ENCODE measurements around the gene FYN. TPM values are rescaled to one million over a fixed set of nuclear protein-coding genes. Genes with fewer than 3 reads are reported as not detected.

Gene FYN
- total and polyA plus RNA-seq, 2 of the 8 experiments (the other 6 are each of a cell fraction or from before 2014, with no cell fraction given), result 46.8 to 97.2 TPM

GRCh38 chr6:111730864-111731263, 142.4 kb downstream of the FYN start (continued):
- TF ChIP-seq ATF3 (IDR thresholded peaks at IDR 0.05; ENCODE audit: insufficient read depth, low read depth, low read length) (no peak), RXRA (IDR thresholded peaks at IDR 0.05; ENCODE audit: insufficient read depth, low read depth, low read length) (no peak), CBX8 (IDR thresholded peaks at IDR 0.05; ENCODE audit: borderline replicate concordance, low read depth, low read length) (no peak), RBBP5 (IDR thresholded peaks at IDR 0.05; ENCODE audit: borderline replicate concordance, low read depth, low read length) (no peak)
